SIG-M5 (cell line): ENCODE data around the gene CUTC.
"Not testable (repeated sequence)": the region's sequence is repeated elsewhere in the genome, so short reads cannot be mapped to it uniquely, and the experiment has no call there.

Experiments
- DNase-seq: peaks from one replicate; lab custom pipeline; 2025; lab: John Stamatoyannopoulos, UW

Gene CUTC, protein sequence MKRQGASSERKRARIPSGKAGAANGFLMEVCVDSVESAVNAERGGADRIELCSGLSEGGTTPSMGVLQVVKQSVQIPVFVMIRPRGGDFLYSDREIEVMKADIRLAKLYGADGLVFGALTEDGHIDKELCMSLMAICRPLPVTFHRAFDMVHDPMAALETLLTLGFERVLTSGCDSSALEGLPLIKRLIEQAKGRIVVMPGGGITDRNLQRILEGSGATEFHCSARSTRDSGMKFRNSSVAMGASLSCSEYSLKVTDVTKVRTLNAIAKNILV

DNA sequence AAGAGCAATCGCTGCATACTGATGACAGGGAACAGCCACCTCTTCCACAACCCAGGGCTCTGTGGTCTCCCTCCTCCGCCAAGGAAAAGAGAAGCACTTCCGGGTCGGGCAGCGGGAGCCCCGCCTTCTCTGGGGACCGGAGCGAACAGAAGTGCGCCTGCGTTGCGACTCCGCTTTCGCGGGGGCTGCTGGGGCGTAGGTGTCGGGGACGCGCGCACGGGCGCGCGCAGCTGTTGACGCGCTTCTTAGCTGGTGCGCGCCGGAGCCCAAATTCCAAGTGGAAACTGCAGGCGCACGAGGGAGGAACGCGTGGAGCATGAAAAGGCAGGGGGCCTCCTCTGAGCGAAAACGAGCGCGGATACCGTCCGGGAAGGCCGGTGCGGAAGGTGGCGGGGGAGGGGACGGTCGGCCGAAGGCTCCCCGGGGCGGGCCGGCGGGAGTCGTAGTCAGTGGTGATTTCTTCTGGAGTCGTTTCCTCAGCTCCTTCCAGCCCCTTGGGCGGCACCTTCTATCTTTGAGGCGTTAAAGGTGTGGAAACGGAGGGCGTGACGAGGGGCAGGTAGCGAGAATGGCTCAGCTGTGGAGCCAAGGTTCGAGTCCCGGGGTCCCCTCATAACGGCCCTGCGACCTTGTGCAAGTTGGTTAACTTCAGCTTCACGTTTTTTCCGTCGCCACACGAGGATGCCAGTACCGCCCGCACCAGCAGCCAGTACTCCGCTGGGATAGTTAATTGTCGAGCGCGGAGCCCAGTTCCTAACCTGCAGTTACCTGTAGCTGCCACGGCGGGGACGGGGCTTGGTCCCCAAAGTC, at the start of gene CUTC, which contains the start of gene COX15:
Gene CUTC (plus strand): TSS at position 202 of the 810 bp plus-strand sequence. CDS start 115 bp downstream, at position 317.
Gene COX15 (minus strand): TSS at position 95 of the 810 bp plus-strand sequence. CDS start 78 bp downstream, at position 17.
- DNase-seq: peak; percentile 40

DNA sequence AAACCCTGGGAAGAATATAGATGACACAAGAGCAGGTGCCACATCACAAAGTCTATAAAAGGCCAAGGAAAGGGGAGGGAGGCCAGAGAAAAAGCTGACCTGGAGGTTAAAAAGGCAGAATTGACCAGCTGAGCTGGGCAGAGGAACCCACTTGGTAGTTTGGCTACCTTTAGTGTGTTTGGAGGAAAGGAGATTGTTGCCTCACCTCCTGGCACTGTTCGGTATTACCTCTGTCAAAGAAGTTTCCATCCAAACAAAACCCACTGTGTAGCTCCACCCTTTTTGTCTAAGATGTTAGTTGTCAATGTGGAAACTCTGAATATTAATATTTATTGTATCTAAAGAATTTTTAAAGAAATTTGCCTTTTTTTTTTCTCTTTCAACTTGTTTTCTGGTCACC, 49.3 kb upstream of the CUTC start:
- no peak for DNase-seq

DNA sequence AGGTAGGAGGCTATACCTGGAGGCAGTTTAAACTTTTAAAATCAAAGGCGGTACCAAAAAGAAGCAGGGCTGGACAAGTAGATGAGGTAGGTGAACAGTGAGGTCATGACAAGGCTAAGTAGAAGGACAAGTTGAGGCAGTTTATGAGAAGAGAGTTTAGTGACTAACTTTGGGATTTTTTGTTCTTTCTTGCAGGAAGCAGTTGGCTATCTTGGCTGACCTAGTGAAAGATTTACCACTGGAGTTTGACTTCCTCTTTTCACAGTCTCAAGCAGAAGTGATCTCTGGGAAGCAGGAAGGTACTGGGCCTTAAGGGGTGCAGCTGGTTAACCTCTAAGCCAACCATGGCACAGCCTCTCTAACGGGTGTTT, 46.5 kb upstream of the CUTC start:
- peak; percentile 59 for DNase-seq

DNA sequence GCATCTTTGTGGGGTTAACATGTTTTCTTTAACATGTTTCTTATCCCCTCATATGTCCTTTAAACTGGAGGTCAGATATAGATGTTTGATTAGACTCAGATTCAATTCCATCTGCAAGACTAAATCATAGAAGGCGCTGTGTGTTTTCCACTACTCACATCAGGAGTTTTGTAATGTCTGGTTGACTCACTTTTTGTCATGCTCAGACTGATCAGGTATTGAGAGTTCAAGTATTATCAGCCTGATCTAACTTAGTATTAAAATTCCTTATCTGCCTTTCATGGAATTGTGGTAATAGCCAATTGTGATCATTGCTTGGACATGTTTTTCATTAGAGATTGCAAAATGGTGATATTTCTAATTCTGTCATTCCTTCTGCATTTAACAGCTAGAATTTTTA, 42.6 kb upstream of the CUTC start:
- DNase-seq: no peak

DNA sequence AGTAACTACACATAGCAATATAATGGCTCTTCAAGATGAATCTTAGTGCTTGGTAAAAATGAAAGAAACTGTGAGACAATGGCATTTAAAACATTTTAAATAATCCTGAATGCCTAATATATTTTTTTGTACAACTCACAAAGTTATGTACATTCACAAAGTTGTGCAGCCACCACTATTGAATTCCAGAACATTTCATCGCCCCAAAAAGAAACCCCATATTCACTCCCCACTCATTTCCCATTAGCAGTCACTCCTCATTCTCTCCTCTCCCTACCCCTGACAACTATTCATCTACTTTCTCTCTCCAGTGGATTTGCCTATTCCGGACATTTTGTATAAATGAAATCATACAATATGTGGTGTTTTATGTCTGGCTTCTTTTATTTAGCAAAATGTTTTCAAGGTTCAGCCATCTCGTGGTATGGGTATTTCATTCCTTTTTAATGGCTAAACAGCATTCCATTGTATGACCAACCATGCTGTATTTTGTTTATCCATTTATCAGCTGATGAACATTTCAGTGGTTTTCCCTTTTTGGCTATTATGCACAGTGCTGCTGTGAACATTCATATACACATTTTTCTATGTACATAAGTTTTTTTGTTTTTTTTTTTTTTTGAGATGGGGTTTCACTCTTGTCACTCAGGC, 38.0 kb upstream of the CUTC start:
- DNase-seq: no peak

DNA sequence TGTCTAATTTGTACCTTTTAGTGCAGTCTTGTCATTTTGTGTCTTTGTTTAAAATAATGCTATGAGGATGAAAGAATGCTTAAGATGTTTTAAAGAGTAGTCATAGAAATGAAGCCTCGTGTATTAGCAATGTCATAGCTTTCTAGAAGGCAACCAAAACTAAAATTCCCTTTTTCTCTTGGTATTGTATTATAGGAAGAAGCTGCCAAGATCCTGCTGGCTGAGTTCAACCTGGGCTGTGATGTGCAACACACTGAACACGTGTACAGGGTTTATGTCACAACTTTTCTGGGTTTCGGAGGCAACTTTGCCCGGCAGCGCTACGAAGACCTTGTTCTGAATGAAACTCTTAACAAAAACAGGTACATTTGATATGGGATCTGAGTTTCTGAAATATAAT, 36.3 kb upstream of the CUTC start:
- no peak for DNase-seq

DNA sequence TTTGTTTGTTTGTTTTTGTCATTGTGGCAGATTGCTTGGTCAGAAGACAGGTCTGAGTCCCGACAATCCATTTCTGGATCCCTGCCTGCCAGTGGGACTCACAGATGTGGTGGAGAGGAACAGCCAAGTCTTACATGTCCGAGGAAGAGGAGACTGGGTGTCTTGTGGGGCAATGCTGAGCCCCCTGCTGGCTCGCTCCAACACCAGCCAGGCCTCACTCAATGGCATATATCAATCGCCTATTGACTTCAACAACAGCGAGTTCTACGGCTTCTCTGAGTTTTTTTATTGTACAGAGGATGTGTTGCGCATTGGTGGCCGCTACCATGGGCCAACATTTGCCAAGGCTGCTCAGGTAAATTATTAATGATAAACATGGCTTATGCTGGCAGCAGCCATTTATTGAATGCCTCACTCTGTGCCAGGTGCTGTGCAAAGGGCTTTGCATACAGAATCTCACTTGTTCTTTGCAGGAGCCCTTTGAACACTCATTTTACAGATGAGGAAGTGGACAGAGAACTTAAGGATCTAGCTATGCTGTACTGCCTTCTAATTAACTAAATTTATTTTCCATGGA, 33.4 kb upstream of the CUTC start:
- no peak for DNase-seq

DNA sequence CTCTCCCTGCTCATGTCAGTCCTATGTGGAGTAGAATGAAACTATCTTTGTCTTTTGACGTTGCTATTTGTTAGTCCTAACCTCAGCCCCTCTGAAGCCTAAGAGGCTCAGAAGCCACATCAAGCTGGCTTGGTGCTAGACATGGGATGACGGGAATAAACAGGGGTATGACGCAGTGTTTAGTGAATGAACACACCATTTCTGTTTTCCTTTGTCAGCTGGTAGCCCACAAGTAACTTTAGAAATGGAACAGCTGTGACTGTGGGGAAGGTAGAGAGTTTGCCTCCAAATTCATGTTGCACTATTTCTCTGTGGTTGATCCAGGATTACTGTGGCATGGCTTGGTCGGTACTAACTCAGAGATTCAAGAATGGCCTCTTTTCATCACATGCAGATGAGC, 31.4 kb upstream of the CUTC start:
- DNase-seq: no peak

DNA sequence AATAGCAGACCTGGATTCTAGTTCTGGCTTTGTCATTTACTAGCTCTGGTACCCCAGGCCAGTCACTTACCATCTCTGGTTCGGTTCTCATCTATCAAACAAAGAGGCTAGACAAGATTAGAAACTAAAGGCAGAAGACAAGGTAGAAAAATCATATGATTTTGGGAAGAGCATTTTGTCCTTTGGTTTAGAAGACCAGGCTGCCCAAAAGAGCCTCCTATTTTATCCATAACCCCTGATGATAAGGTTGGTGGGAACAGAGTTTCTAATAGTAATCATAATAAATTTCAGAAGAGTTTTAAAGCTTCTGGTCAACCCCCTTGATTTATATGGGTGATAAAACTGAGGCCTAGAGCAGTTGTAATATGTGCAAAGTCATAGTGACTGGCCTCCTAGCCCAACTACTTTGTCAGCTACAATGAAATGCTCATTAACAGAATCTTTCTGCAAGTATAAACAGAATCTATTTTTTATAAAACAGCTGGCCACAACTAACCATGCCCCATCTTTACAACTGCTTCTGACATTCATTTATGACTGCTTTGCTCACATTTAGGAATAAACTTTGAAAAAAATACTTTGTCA, 23.5 kb upstream of the CUTC start:
- no peak for DNase-seq

DNA sequence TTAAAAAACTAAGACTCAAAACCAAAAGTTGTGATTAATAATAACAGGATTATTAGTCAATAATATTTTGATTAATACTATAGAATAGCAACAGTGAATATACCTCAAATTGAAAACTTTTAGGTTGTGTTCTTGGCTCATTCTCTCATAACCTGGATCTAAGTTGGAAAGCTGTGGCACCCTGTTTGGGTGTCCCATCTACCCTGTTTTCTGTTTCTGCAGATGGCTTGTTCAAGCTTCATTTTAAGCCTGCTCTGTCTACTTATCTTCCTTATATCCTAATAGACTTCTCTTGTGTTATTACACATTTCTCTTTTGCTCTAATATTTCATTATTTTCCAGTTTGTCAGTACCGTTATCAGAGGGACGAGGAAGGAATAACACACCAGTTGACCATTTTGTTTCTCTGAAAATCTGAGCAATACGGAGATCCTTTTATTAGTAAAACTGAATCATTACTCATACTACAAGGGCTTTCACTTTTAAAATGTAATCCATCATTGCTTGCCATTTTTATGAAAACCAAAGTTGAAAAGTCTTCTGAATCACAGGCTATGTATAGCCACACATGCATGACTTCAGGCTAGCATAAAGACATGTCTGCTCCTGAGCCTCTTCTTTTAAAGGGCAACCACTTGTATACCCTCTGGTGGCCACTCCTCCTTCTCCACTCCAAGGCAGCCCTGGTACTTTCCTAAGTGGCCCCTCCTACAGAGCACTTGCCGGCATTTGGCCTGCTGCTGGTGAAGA, 22.4 kb upstream of the CUTC start:
- DNase-seq: no peak

DNA sequence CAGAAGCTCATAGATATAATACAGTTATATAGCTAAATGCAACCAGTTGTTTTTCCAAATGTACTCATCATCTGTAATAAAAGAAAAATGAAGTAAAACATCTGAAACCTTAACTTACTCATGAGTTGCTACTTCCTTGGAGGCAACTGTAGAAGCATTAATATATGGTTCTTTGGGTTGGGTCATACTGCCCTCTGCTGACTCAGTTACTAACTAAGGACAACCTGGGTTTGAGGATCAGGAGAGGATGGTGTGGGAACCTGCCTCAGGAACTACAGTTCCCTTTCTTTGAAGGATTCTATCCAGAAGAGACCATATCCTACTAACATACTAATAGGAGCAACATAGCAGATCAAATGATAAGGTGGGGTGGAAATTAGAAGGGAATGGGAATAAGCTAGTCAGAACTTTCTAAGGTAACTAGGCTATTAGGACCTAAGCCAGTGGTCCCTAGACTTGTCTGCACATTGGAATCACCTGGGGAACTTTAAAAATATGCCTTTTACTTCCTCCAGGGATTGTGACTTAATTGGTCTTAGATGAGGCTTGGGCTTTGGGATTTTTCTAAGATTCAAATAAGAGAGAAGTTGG, 20.8 kb upstream of the CUTC start:
- no peak for DNase-seq

DNA sequence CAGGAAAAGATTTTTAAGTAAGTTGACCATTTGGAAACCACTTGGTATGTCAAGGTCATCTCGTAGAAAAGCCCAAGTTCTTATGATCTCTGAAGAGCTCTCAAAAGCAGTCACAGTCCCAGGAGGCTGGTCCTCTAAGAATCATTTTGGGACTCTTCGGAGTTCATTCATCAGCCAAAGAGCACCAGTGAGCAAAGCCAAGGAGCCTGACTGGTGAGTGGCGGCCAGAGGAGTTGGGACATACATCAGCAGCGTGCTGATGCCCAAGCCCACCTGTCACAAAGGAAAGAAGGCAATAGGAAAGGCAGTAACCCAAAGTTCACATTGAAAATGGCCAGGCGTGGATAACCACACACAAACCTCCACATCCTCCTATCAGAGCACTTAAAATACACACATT, 17.6 kb upstream of the CUTC start:
- DNase-seq: no peak

DNA sequence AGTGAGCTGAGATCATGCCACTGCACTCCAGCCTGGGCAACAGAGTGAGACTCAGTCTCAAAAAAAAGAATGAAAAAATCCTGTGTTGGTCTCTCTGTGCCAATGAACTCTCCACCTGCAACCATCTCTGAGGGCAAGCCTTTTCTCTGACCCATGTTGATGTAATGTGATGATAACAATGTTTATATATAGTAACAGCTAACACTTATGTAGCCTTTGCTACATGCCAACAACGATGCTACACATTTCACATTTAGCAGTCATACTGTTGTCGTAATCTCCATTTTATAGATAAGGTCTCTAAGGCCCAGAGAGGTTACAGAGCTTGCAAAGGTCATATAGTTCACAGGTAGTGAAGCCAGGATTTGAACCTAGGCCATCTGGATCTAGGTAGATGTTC, 11.6 kb upstream of the CUTC start:
- DNase-seq: no peak

DNA sequence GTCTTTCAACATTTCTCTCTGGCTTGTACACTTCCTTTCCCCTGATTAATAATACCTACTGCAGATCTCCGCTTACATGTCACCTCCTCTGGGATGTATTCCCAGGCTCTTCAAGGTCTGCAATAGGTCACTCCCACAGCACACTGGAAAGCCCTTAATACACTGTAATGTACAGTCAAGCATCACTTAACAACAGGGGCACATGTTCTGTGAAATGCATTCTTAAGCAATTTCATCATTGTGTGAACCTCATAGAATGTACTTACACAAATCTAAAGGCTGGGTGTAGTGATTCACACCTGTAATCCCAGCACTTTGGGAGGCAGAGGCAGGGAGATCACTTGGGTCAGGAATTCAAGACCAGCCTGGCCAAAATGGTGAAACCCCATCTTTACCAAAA, 2.0 kb upstream of the CUTC start:
- no peak for DNase-seq

DNA sequence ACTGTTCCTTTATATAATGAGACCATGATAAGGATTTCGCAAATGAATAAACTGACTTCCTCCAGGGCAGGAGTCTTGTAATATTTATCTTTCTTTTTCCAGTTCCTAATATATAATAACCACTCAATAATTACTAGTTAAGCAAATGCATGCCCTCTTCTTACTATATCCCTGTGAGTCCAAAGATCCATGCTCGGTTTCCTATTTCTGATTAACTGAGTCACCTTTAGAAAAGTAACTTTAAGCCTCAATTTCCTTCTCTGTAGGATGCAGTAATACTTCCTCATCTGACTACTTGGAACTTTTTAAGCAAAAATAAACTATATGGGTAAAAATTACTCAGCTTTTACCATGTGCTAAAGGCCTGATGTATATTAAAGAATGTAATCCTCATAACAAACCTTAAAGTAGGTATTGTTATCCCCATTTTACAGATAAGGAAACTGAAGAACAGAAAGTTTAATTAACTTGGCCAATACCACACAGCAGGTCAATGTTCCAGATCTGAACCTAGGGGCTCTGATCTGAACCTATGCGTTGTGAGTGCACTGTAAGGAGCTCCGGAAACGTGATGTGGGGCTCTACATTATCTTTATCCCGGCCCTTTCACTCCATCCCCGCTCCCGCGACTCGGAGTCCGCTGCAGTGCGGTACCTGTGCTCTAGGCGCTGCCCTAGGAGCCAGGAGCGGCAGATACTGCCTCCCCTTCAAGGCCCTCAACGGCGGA, 565 bp upstream of the CUTC start:
- no peak for DNase-seq

DNA sequence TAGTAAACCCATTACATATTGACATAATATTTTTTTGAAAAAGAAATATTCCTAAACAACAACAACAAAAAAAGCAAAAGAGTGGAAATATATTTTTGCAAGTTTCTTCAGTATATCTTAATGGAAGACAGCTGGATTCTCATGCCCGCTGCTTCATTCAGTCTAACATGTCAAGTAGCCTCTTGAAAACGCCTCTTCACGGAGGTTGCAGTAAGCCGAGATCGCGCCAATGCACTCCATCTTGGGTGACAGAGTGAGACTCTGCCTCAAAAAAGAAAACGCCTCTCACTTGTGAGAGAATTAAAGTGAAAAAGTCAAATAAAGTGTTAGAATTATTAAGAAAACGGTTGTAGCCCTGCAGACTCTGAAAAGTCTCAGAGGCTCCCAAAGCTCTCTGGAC, 1.3 kb downstream of the CUTC start:
- DNase-seq: no peak

DNA sequence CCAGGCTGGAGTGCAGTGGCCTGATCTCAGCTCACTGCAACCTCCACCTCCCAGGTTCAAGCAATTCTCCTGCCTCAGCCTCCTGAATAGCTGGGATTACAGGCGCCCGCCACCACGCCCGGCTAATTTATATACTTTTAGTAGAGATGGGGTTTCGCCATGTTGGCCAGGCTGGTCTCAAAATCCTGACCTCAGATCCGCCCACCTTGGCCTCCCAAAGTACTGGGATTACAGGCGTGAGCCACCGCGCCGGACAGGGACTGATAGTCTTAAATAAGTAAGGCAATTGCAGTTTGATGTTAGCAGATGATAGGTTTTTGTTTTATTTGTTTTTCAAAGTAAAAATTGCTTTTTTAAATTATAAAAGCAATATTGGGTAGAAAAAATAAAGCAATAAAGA, 2.1 kb downstream of the CUTC start:
- DNase-seq: not testable (repeated sequence)

DNA sequence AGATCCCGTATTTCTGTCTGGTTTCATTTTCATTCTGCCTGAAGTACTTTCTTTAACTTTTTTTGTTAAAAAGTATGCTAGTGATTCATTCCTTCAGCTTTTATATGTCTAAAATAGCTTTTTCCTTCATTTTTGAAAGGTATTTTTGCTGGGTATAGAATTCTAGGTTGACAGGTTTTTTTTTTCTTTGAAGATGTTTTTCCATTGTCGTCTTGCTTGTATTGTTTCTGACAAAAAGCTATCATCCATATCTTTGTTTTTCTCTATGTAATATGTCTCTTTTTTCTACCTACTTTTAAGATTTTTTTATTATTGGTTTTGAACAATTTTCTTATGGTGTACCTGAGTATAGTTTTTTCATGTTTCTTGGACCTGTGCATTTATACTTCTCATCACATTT, 8.2 kb downstream of the CUTC start:
- no peak for DNase-seq

DNA sequence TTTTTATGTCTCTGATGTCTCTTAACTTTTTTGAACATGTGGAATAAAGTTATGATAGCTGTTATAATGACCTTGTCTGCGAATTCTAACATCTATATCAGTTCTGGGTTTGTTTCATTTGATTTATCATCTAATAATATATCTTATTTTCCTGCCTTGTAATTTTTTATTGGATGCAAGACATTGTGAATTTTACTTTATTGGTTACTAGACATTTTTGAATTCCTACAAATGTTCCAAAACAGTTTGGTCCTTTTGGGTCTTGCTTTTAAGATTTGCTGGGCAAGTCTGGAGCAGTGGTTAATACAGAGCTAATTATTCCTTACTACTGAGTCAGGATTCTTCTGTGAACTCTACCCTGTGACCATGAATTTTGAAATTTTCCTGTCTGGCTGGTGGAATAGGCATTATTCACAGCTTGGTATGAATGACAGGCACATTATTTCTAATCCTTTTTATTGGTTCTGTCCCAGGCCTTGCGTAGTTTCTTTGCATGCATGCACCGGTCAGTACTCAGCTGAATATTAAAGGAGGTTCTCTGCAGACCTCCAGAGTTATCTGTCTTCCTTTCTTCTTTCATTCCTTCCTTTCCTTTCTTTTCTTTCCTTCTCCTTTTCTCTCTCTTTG, 9.0 kb downstream of the CUTC start:
- no peak for DNase-seq

DNA sequence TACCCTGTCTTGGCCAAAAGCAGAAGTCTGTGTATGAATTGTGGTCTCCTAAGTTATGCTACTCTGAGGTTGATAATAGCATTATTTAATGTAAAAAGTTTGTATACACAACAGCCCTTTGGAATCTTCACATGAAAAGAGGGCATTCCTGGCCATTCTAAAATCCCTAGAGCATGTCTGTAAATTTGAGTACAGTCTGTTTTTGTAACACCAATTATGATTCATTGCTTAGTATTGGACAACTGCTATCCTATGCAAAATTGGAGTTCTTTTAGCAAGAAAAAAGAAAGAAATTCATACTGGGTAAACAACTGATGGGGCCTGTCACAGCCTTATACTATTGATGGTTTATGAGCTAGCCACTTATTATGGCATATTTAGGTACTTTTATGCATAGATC, 10.2 kb downstream of the CUTC start:
- DNase-seq: no peak
